ENCODE data around the gene HRH2. TPM values are rescaled to one million over a fixed set of nuclear protein-coding genes. Genes with fewer than 3 reads are reported as not detected.

Gene HRH2
- total RNA-seq, 2 experiments from 2014 or later = 2.9 to 3.4 TPM

DNA sequence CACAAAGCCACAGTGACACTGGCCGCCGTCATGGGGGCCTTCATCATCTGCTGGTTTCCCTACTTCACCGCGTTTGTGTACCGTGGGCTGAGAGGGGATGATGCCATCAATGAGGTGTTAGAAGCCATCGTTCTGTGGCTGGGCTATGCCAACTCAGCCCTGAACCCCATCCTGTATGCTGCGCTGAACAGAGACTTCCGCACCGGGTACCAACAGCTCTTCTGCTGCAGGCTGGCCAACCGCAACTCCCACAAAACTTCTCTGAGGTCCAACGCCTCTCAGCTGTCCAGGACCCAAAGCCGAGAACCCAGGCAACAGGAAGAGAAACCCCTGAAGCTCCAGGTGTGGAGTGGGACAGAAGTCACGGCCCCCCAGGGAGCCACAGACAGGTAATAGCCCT lies 26.1 kb downstream of the HRH2 start:
- intact Hi-C loops (cut with DNase I, micrococcal nuclease) = no loop called here
- ChIA-PET CTCF (interaction anchor here (0.6 kb wide), 1 partner anchor 228 kb away, joined by 3 read pairs; no protein-coding TSS in a partner anchor), POLR2A (no interaction called here)
- Histone ChIP-seq H3K4me1 (ENCODE audit: insufficient read depth, low read length) (peaks cover 18% of the 10 kb centered on the region), H3K27ac (ENCODE audit: low read depth in 1 of 2, low read length in 2 of 2) (no peak overlapping the region), H3K36me3 (ENCODE audit: insufficient read depth, low read length) (peaks cover 38% of the 10 kb centered on the region), H3K4me3 (ENCODE audit: low read length) (no peak overlapping the region), H3K9me3 (ENCODE audit: control insufficient read depth in 1 of 2, insufficient read depth in 1 of 2, low read length in 2 of 2) (peaks cover 0 to 5% of the 10 kb centered on the region in 2 experiments), H3K27me3 (ENCODE audit: control insufficient read depth in 1 of 2, insufficient read depth in 2 of 2, low read length in 2 of 2) (no peaks in the 10 kb centered on the region)
- ATAC-seq (ENCODE audit: poor library complexity) = no peak
- H3K9me3 Mint-ChIP-seq = no peaks in the 10 kb centered on the region
- peaks cover 45% of the 10 kb centered on the region for H3K4me1 Mint-ChIP-seq (ENCODE audit: low read depth)
- no peaks in the 10 kb centered on the region for H3K27me3 Mint-ChIP-seq
- DNase-seq = no peak
- no peak overlapping the region for H3K4me3 Mint-ChIP-seq
- peaks cover 80% of the 10 kb centered on the region for H3K36me3 Mint-ChIP-seq (ENCODE audit: low read depth)
- H3K27ac Mint-ChIP-seq = no peak overlapping the region
- TF ChIP-seq, protein P1, sequence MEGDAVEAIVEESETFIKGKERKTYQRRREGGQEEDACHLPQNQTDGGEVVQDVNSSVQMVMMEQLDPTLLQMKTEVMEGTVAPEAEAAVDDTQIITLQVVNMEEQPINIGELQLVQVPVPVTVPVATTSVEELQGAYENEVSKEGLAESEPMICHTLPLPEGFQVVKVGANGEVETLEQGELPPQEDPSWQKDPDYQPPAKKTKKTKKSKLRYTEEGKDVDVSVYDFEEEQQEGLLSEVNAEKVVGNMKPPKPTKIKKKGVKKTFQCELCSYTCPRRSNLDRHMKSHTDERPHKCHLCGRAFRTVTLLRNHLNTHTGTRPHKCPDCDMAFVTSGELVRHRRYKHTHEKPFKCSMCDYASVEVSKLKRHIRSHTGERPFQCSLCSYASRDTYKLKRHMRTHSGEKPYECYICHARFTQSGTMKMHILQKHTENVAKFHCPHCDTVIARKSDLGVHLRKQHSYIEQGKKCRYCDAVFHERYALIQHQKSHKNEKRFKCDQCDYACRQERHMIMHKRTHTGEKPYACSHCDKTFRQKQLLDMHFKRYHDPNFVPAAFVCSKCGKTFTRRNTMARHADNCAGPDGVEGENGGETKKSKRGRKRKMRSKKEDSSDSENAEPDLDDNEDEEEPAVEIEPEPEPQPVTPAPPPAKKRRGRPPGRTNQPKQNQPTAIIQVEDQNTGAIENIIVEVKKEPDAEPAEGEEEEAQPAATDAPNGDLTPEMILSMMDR (IDR thresholded peaks at IDR 0.05) = no peak

DNA sequence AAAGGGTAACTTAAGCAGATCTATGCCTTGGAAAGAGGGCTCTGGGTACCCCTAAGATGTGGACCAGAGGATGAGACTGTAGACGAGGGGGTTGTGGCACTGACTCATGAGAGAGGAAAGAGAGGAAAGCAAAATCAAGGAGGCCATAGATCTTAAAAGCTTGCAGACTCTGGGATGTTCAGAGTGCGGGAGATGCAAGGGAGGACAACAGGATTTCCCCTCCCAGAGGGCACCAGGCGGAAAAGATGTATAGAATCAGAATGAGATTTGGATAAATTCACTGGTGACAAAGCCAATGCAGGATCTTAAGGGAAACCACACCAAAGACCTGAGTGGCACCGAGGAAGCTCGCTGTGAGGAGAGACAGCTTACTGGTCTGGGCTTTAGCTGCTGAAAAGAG lies 27.1 kb downstream of the HRH2 start:
- Mint-ChIP-seq H3K9me3 (no peaks in the 10 kb centered on the region), H3K4me3 (no peak overlapping the region), H3K27ac (peak overlapping the region; percentile 9), H3K27me3 (no peaks in the 10 kb centered on the region), H3K36me3 (ENCODE audit: low read depth) (peaks cover 76% of the 10 kb centered on the region), H3K4me1 (ENCODE audit: low read depth) (peaks cover 45% of the 10 kb centered on the region)
- Histone ChIP-seq H3K9me3 (ENCODE audit: control insufficient read depth in 1 of 2, insufficient read depth in 1 of 2, low read length in 2 of 2) (peaks cover 0 to 5% of the 10 kb centered on the region in 2 experiments), H3K27me3 (ENCODE audit: control insufficient read depth in 1 of 2, insufficient read depth in 2 of 2, low read length in 2 of 2) (no peaks in the 10 kb centered on the region), H3K27ac (ENCODE audit: low read depth in 1 of 2, low read length in 2 of 2) (no peak overlapping the region), H3K4me3 (ENCODE audit: low read length) (no peak overlapping the region), H3K36me3 (ENCODE audit: insufficient read depth, low read length) (peaks cover 44% of the 10 kb centered on the region), H3K4me1 (ENCODE audit: insufficient read depth, low read length) (peaks cover 23% of the 10 kb centered on the region)
- ChIA-PET CTCF (no interaction called here), POLR2A (no interaction called here)
- TF ChIP-seq, protein P1 (IDR thresholded peaks at IDR 0.05) = no peak
- ATAC-seq (ENCODE audit: poor library complexity) = no peak
- intact Hi-C loops (cut with DNase I, micrococcal nuclease) = no loop called here
- DNase-seq = no peak

DNA sequence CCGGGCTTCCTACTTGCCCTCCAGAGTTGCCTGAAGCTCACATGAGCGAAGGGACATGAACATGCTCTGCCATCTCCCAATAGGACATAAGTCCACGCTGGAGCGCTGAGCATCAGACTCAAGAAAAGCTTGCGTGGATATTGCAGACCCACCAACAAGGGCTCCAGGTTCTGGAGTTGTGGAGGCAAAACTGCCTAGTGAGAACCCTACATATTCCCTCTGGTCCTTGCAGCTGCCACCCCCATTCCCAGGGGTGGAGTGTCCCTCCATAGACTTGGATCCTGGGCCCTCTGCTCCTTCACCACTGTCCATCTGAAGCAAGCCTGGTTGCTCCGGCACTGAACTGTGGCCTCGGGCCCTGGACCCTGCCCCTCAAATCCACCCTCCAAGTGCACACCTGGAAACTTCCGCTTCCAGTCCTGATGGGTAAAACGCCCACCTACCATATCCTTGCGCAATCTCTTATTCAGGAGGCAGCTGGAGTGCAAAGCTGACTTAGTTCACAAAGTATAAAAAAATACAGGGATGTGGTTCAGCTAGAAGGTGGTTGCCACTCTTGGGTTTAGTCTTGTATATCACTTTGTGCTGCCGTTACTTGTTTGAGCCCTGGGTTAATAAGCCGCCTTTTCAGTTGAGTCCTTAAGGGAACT lies 28.0 kb downstream of the HRH2 start:
- Mint-ChIP-seq H3K4me3 (no peak overlapping the region), H3K36me3 (ENCODE audit: low read depth) (peaks cover 78% of the 10 kb centered on the region), H3K9me3 (no peaks in the 10 kb centered on the region), H3K4me1 (ENCODE audit: low read depth) (peaks cover 42% of the 10 kb centered on the region), H3K27ac (no peak overlapping the region), H3K27me3 (no peaks in the 10 kb centered on the region)
- H3K4me3 ChIP-seq (ENCODE audit: low read length) = no peak overlapping the region
- peaks cover 0 to 5% of the 10 kb centered on the region in 2 experiments for H3K9me3 ChIP-seq (ENCODE audit: control insufficient read depth in 1 of 2, insufficient read depth in 1 of 2, low read length in 2 of 2)
- peaks cover 29% of the 10 kb centered on the region for H3K4me1 ChIP-seq (ENCODE audit: insufficient read depth, low read length)
- POLR2A ChIA-PET = no interaction called here
- no peaks in the 10 kb centered on the region for H3K27me3 ChIP-seq (ENCODE audit: control insufficient read depth in 1 of 2, insufficient read depth in 2 of 2, low read length in 2 of 2)
- H3K36me3 ChIP-seq (ENCODE audit: insufficient read depth, low read length) = peaks cover 48% of the 10 kb centered on the region
- H3K27ac ChIP-seq (ENCODE audit: low read depth in 1 of 2, low read length in 2 of 2) = no peak overlapping the region
- intact Hi-C loops (cut with DNase I, micrococcal nuclease) = no loop called here
- ATAC-seq (ENCODE audit: poor library complexity) = no peak
- CTCF ChIA-PET = interaction anchor here (1.4 kb wide), 1 partner anchor 152 kb away, joined by 4 read pairs; no protein-coding TSS in a partner anchor
- DNase-seq = no peak
- TF ChIP-seq, protein P1 (IDR thresholded peaks at IDR 0.05) = no peak
